ENCODE data around the gene ACAP2.
"Not testable (repeated sequence)": the region's sequence is repeated elsewhere in the genome, so short reads cannot be mapped to it uniquely, and the experiment has no call there.

Gene ACAP2

DNA sequence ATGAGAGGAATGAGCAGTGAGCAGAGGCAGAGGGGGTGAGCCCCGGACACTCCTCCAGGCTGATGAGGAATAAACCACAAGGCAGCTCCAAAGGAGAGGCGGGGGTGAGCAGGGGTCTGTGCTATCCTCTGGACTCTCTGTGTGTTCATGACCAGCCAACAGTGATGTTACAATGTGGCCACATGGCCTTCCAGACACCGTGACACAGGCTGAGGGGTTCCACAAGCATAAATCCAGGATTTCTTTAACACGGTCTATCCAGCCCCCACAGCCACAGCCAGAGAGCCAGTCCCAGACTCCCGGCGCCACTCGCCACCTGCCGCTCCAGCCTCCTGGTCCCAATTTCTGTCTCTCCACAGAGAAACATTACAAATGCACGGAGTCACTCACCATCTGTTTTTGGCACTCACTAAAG lies 196.2 kb downstream of the ACAP2 start:
- no peak for DNase-seq (ENCODE audit: low spot score)

DNA sequence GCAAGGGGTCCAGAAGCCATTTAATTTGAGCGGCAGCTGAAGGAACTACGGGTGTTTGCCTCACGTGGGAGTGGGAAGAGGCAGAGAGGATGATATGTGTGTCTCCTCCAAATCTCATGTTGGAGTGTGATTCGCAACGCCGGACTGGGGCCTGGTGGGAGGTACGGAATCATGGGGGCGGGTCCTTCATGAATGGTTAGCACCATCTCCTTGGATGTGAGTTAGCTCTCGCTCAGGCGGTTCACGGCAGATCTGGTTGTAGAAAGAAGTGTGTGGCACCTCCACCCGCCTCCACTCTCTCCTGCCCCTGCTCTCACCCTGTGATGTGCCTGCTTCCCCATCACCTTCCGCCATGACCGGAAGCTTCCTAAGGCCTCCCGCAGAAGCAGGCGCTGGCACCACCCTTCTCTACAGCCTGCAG lies 197.3 kb downstream of the ACAP2 start:
- DNase-seq (ENCODE audit: low spot score), result no peak

DNA sequence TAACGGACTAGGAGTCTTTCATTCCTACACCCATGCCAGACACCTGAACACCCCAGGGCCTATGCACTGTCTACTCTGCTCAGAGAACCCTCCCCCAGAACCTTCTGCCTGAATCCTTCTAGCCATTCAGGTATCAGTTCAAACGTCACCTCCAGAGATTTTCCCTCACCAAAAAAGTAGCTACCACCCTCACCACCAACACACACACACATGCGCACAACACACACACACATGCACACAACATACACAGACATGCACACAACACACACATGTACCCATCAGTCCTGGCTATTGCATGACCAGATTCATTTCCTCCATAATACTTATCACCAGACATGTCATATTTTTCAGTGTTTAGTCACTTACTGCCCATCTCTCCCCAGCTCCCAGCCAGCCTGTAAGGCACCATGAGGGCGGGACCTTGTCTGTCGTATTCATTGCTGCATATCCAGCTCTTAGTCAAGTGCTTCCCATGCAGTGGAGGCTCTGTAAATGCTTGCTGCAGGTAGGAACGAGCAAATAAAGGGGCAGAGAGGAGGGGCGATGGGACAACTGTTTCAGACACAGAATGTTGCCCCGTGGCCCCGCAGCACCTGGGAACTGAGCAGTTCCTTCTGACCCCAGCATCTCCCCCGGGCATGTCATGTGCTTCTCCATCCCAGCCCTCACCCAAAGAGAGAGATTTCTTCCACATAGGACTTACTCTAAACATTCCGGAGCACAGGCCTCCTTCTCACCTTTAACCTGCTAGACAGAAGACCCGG lies 201.0 kb downstream of the ACAP2 start:
- DNase-seq (ENCODE audit: low spot score), result no peak

DNA sequence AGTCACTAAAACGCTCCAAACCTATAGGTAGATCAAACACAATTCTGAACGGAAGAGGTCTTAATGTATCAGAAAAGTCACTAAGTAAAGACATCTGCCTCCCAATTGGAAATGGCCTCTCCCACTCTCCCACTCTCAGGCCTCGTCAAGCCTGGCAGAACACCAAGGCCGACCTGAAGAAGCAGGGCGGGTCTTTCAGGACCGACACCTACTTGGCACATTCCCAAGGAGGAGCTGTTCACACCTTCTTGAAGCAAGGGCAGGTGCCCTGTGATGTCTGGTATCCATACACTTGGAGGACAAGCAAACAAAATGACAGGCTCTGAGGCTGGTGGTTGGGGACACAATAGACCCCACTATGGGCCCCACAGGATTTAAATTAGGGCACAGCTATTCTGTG lies 201.9 kb downstream of the ACAP2 start:
- no peak for DNase-seq (ENCODE audit: low spot score)

DNA sequence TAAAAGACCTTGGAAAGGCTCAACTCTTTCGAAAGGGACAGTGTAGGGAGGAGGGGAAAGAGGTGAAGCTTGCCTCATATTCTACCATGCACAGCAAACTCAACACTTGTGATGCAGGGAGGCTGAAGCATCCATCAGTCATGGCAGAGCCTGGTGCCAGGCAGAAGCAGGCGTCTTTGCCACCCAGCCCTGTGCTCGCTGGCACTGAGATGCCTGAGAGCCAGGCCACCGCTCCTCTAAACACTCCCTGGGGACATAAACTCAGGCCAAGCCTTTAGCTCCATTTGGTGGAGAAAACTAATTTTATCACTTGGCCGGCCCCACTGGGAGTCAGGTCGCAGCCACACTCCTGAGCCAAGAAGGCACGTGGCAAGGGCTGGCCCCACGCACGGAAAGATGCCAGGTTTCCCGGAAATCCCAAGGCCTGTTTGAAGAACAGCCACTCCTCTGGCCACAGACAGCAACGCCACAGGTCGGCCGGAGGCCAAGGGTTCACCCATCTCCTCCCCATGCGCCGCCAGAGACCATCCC lies 202.6 kb downstream of the ACAP2 start:
- DNase-seq (ENCODE audit: low spot score), result no peak

DNA sequence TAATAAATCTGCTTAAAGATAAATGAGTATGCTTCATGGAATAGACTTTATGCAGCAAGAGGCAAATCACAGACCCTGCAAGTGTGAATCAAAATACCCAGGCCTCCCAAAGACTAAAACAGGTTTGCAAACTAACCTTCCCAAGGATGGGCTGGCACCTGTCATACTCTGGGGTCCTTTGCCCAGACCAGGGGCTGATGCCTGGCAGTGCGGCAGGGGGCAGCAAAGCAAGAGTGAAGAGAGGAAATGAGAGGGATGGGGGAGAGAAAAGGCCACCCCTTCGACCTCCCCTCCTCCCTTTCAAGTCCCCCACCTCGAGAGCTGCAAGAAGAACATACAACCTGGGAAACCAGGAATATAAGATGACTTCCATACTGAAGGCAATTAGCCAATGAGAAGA lies 203.7 kb downstream of the ACAP2 start:
- no peak for DNase-seq (ENCODE audit: low spot score)

DNA sequence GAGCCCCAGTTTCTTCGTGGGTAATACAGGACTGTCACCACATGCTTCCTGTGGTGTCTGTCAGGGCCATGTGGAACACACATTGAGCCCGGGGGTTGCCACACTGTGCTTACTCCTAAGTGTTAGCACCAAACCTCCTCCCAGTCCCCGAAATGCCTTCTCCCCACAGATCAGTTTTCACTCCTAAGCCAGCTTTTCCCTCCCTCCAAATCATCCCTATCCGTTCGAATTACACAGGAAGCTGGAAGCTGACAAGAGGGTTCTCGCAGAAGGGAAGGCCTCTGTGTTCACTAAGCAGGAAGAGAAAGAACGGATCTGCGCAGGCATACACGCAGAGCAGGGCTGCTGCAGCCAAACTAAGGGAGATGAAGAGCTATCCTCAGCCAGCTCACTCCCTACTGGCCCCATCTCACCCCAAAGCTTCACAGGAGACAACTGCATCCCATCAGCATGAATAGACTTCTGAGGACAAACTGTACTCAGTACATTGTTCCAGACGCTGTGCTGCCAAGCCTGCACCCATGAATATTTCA lies 204.2 kb downstream of the ACAP2 start:
- no peak for DNase-seq (ENCODE audit: low spot score)

DNA sequence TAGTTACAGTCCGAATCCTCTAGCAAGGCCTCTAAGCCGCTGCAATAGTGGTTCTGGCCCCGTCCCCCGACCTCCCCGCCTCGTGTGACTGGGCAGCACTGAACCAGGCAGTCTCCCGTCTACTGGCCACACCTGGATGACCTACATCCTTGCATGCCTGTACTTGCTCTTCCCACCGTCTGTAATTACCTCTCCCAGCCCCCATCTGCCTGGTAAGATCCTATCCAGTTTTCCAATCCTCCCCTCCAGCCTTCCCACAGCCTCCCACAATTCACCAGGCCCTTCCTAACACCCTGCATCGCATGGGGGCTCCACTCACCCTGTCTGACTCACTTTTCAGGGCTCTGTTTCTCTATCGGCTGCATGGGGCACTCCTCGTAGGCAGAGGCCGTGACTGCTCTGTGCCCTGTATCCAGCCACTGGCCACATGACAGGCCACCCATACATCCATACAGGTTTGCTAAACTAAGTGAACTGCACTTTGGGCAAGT lies 204.7 kb downstream of the ACAP2 start:
- DNase-seq (ENCODE audit: low spot score), result no peak

DNA sequence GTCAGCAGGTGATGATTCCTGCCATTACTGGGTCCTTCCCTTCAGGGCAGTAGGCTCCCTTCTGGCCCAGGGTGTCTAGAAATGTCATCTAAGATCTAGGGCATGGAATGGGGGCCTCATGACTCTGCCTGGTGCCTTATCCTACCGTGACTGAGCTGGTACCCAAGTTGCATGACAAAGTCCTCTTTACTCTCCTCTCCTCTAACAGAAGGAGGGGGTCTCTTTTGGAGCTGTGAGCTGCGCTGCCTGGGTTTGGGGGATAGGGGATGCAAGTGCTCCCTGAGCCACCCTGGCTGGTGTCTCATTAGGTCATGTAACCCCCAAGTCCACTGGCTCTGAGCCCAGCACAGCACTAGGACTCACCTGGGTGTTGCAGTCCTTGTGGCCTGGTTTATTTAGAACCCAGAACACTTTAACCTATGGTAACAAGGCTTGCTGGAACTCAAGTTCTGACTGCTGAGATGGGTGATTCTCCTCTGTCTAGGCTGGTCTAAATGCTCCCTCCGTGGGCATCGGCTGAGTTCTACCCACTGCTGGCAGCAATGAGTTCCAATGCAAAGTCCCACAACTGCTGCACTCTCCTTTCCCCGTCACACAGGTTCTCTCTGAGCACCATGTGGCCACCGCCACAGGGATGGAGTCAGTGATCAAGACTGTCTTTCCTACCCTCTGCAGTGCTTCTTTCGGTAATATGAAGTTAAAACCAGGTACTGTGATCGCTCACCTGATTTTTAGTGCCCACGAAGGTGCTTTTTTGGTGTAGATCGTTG lies 205.8 kb downstream of the ACAP2 start:
- no peak for DNase-seq (ENCODE audit: low spot score)

DNA sequence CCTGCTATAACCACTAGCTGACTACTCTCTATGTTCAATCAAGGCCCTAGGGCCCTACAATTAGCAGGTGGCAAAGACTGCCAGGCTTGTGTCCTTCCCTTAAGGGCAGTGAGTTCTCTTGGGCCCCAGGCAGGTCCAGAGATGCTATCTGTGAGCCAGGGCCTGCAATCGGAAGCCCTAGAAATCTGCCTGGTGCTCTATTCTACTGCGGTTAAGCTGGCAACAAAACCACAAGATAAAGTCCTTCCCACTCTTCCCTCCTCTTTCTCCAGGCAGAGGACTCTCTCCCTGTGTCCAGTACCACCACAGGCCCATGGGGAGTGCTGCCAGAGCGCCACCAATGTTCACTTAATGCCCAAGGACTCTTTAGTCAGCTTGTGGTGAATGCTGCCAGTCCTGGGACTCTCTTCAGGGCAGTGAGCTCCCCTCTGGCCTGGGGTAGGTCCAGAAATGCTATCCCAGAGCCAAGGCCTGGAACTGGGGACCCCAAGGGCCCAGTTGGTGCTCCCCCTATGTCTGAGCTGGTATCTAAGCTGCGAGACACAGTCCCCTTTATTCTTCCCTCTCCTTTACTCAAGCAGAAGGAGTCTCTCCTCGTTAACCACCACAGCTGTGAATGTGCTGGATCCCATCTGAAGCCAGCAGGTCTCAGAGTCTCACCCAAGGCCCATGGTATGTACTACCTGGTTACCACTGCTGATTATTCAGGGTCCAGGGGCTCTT lies 206.6 kb downstream of the ACAP2 start:
- no peak for DNase-seq (ENCODE audit: low spot score)

DNA sequence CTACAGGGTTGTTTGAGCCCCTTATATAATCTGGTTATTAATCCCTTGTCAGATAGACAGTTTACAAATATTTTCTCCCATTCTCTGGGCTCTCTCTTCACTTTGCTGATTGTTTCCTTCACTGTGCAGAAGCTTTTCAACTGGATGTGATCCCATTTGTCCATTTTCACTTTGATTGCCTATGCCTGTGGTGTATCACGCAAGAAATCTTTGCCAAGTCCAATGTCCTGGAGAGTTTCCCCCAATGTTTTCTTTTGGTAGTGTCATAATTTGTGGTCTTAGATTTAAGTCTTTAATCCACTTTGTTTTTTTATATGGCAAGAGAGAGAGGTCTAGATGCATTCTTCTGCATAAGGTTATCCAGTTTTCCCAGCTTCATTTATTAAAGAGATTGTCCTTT lies 212.6 kb downstream of the ACAP2 start:
- no peak for DNase-seq (ENCODE audit: low spot score)

DNA sequence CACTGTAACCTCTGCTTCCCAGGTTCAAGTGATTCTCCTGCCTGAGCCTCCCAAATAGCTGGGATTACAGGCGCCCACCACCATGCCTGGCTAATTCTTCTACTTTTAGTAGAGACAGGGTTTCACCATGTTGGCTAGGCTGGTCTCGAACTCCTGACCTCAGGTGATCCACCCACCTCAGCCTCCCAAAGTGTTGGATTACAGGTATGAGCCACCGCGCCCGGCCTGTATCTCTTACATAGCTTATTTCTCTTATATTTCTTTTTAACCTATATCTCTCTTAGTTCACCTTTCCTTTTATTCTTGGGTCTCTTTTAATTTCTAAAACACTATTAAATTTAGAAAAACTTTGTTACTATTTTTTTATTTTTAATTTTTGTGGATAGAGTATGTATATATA lies 213.9 kb downstream of the ACAP2 start:
- DNase-seq (ENCODE audit: low spot score), result not testable (repeated sequence)

DNA sequence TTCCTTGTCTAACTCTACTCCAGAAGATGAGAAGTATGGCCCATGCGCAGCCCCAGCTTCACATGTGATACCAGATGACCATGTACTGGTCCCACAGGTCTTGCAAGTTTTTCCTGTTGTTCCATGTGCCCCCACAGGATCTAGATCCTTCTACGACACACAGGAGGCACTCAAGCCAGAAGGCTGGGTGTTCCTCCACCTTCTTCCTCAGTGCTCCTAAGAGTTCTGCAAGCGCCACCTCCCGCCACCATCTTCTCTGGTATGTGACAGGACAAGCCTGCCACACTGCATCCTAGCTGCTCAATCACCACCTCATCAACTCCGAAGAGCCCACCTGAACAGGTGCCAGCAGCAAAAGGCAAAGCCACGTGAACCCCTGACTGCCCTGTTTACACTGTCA lies 214.9 kb downstream of the ACAP2 start:
- no peak for DNase-seq (ENCODE audit: low spot score)

DNA sequence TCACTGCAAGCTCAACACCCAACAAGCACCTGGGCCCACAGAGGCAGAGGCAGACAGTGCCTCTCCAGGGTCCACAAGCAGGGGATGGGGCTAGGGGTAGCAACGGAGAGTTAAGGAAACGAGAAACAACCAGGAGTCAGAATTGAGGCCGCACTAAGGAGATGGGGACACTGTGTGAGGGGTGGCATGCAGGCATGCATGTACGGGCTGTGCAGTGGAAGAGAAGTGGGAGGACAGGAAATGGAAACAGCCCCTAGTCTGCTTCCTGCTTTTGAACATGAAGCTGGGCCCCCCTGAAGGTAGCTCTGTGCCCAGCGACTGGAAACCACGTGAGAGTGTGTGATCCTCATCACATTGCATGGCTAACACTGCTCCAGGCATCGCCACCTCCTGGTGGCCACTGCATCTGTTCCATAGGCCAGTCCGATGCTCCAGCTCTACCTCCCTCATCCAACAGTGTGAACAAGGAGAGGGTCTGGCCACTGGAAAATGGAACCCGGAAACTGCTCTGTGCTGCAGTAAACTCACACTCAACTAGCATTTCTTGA lies 215.8 kb downstream of the ACAP2 start:
- DNase-seq (ENCODE audit: low spot score), result no peak

DNA sequence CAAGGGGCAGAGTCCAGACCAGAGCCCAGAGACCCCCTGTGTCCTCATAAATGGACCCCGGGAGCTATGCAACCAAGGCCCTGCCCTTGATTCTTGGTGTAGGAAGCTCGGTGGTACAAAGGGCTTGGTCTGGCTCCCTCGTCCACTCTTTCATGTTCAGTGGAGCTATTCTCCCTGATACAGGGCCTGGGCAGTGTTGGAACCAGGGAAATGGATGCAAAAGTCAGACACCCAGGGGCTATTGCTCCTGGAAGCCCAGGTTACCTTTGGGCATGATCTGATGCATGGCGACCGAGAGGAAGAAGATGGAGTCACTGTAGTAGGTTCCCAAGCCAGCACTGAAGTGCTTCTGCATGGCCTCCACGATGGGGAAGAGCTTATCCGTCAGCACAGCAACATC lies 216.4 kb downstream of the ACAP2 start:
- DNase-seq (ENCODE audit: low spot score), result no peak

DNA sequence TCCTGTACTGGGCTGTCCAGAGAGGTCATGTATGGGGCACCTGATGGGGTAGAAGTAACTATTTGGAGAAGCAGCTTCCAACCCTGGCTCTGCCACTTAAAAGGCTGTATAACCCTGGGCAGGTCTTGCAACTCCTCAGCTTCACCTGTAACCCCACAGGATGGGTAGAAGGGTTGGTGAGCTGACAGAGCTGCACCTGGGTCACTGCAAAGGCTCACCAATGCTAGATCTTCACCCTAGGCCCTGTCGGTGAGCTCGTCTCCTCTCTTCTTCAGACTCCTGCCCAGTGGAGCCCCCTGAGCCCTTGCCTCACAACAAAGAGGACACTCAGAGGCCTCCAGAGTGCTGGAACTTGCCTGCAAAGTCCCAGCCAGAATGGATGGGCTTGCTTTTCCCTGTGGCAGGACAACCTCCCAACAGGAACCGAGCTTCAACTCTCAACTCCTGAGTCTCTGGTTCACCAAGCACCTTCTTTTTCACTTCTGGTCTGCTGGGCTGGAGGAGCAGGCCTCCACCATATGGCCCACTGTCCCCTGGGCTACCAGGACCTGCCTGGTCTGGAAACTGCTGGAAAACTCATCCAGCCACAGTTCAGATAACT lies 217.7 kb downstream of the ACAP2 start:
- DNase-seq (ENCODE audit: low spot score), result no peak
